Heart right ventricle (tissue), 16 donors: ENCODE results near the gene TSPAN33. TPM values are rescaled to one million over a fixed set of nuclear protein-coding genes. Genes with fewer than 3 reads are reported as not detected.

Source experiments
- ATAC-seq, 8 donors: fragments of 200-7000 bp; cut with Tn5 transposase; one replicate each; pipeline ENCODE4 v1.9.1; 2020; ENCODE audit warnings: mild to moderate bottlenecking in 8 of 8, moderate library complexity in 8 of 8, moderate number of reproducible peaks in 1 of 8
- DNase-seq, 2 donors: peaks; one replicate each; pipeline ENCODE4 v3.0.0-alpha.2; 2020
- H3K27ac ChIP-seq, 10 donors: fragments of 200-600 bp; sonication (generic) in 2 of 10; one replicate each; pipeline versions ENCODE4 v1.5.0 to v1.8.0; 2020 to 2022; ENCODE audit warnings: mild to moderate bottlenecking in 3 of 10
- H3K27me3 ChIP-seq, 7 donors: fragments of 200-600 bp; one replicate each; pipeline ENCODE4 v1.8.0; 2021 to 2022; ENCODE audit warnings: mild to moderate bottlenecking in 2 of 7
- H3K36me3 ChIP-seq, 9 donors: fragments of 200-600 bp; sonication (generic) in 1 of 9; one replicate each; pipeline versions ENCODE4 v1.5.0 to v1.8.0; 2020 to 2022; ENCODE audit warnings: mild to moderate bottlenecking in 2 of 9
- H3K4me1 ChIP-seq, 9 donors: fragments of 200-600 bp; sonication (generic) in 1 of 9; one replicate each; pipeline versions ENCODE4 v1.5.0 to v1.8.0; 2020 to 2022; ENCODE audit warnings: mild to moderate bottlenecking in 4 of 9
- H3K4me3 ChIP-seq, 10 donors: fragments of 200-600 bp; sonication (generic) in 2 of 10; one replicate each; pipeline versions ENCODE4 v1.5.0 to v1.8.0; 2020 to 2022; ENCODE audit warnings: mild to moderate bottlenecking in 7 of 10, moderate library complexity in 2 of 10
- H3K9me3 ChIP-seq, 11 donors: fragments of 200-600 bp in 10 of 11; sonication (generic) in 2 of 11; one replicate each; pipeline versions ENCODE4 v1.5.0 to v1.8.0; 2013 to 2022; ENCODE audit warnings: mild to moderate bottlenecking in 2 of 11, control low read depth in 1 of 11, moderate library complexity in 1 of 11
- WGBS, 2 donors: extraction: QIAGEN DNeasy Blood & Tissue Kit; methylation state at CpG; one replicate each; pipeline ENCODE4 v1.1.7; 2013; ENCODE audit warnings: inconsistent platforms in 1 of 2; 5-methylcytosine and 5-hydroxymethylcytosine counted together
- intact Hi-C, 10 donors: fragments of 100-400 bp; cut with DNase I; formaldehyde crosslinking; loops; one replicate each; pipeline versions ENCODE4 v1.11.1 to v1.14.2; 2022
- polyA plus RNA-seq, 2 donors: library from polyadenylated mRNA; stranded (reverse); fragments of 200-250 nt; gene quantifications; one replicate each; pipeline ENCODE4 v1.2.3, GENCODE V29; 2013
- total RNA-seq, 10 donors: library from RNA; stranded (reverse); fragmentation: NEBNext Ultra II Directional in 3 of 10; extraction: Animal tissue kit (Norgen Biotek cat#: 25700) in 3 of 10; gene quantifications; one replicate each; pipeline versions ENCODE4 v1.2.1 to v1.2.4, GENCODE V29; 2021 to 2023
- TF ChIP-seq, protein P1 (sequence below), 9 donors: fragments of 200-600 bp; sonication (generic) in 2 of 9; IDR thresholded peaks; one replicate each; pipeline versions ENCODE4 v1.5.0 to v1.8.0; 2021 to 2022; ENCODE audit warnings: antibody characterized with exemption in 9 of 9, mild to moderate bottlenecking in 5 of 9, moderate library complexity in 1 of 9
- donor health status: Arrhythmogenic right ventricular cardiomyopathy.
- donor health status: ischemic (EF 13 %, LVEDD 7.1; RV severe dilation, severe dysfunction).
- donor health status: healthy with polysubstance abuse.
- donor health status: DM: no; HTN: yes; CAD: no.
- donor health status: DM: no; HTN: no; CAD: no.
- donor health status: ischemic (EF 25% LVEDD 6.9; RV normal size, moderate dysfunction).
- donor health status: ischemic (EF 25% LVEDD 5.7; RV mildly dilated, moderate dysfunction).
- donor health status: healthy.
- donor health status: DM: yes; HTN: yes; CAD: no.
- donor health status: Ischemic cardiomyopathy.
- donor health status: ischemic (EF 35%, LVEDD 5.7; RV mildly dilated, moderate dysfunction).
- donor health status: nonischemic (EF 11% LVEDD 7.7; RV severe dilation, severe dysfunction).
- donor health status: DM: yes; HTN: yes; CAD: no.
- donor health status: PGD.
- donor health status: ischemic (EF 29% LVEDD 5.4; RV normal size, mild dysfunction).
- donor health status: nonischemic (EF 23%, LVEDD 6.1; RV moderate dilation, normal function).

Gene TSPAN33
- total and polyA plus RNA-seq, 12 donors = 2.8 to 13.1 (median 8.6) TPM

DNA sequence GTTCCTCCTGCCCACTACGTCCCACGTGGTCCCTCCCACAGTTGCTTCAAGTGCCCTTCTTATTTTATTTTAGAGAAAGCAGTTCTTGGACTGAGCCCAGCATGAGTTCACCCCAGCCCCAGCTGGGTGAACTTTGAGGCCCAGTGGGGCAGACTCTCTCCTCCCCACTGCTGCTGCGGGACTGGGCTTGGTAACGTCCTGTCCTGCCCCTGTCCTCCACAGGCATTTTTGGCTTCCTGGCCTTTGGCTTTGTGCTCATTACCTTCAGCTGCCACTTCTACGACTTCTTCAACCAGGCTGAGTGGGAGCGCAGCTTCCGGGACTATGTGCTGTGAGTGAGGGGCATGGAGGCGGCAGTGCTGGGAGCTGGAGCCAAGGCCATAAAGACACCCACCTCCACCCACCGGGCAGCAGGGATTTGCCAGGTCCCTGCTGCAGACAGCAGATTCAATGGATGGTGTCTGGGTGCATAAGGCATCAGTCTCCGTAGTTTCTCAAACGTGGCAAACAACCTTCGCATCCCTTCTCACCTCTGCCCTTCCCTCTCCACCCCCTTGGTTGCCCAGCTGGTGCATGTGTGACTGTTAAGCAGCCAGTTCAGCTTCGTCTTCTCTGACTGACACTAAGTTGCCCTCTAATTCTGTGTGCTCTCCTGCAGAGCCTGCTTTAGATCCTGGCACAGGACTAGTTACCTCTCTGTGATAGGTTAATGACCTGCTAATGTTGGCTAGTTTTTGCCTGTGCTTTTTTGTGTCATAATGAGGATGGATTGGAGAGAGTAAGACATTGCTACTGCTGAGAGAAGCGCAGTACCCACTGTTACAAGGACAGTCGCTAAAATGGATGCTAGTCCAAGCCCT, 64.8 kb downstream of the TSPAN33 start:
- H3K36me3 ChIP-seq = peaks cover 0 to 57% (median 0%) of the 10 kb centered on the region in 9 donors
- no peak overlapping the region for H3K27ac ChIP-seq
- DNase-seq (no peak), ATAC-seq (no peak)
- H3K9me3 ChIP-seq = no peaks in the 10 kb centered on the region
- intact Hi-C loops = loop anchor here in 6 of 10 donors (2.0 to 5.0 kb wide), 3 partner anchors 42 to 47 kb away; no protein-coding TSS in a partner anchor
- TF ChIP-seq, protein P1, sequence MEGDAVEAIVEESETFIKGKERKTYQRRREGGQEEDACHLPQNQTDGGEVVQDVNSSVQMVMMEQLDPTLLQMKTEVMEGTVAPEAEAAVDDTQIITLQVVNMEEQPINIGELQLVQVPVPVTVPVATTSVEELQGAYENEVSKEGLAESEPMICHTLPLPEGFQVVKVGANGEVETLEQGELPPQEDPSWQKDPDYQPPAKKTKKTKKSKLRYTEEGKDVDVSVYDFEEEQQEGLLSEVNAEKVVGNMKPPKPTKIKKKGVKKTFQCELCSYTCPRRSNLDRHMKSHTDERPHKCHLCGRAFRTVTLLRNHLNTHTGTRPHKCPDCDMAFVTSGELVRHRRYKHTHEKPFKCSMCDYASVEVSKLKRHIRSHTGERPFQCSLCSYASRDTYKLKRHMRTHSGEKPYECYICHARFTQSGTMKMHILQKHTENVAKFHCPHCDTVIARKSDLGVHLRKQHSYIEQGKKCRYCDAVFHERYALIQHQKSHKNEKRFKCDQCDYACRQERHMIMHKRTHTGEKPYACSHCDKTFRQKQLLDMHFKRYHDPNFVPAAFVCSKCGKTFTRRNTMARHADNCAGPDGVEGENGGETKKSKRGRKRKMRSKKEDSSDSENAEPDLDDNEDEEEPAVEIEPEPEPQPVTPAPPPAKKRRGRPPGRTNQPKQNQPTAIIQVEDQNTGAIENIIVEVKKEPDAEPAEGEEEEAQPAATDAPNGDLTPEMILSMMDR (IDR thresholded peaks at IDR 0.05) = no peak
- no peak overlapping the region for H3K4me3 ChIP-seq
- no peaks in the 10 kb centered on the region for H3K27me3 ChIP-seq
- peaks cover 0 to 5% (median 0%) of the 10 kb centered on the region in 9 donors for H3K4me1 ChIP-seq
- 82 to 84% methylated on average over 15 of the region's 15 CpGs for whole genome bisulfite sequencing, 2 donors

DNA sequence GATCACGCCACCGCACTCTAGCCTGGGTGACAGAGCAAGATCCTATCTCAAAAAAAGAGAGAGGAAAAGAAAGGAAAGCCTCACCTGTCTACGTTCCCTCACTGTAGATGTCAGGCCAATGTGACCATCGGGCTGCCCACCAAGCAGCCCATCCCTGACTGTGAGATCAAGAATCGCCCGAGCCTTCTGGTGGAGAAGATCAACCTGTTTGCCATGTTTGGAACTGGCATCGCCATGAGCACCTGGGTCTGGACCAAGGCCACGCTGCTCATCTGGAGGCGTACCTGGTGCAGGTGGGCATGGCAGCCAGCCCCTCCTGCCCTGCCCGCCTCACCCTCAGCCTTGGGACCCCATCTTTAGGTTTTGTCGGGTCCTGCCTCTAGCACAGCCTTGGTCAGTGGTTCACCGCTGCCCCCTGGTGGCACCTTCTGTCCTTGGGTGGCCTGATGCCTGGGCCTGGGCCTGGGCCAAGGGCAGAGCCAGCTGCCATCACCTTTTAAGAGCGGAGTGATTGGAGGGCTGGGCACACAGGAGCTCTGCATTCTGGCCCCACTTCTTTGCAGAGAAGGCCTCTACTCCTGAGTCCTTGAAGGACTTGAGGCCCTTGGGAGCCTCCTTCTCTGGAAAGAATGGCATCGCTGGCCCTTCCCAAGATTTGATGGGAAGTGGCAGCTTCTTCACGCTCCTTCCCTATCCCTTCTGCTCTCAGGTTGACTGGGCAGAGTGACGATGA, 65.9 kb downstream of the TSPAN33 start:
- intact Hi-C loops = loop anchor here in 8 of 10 donors (2.0 to 10.0 kb wide), 7 partner anchors 43 to 306 kb away; no protein-coding TSS in a partner anchor
- Histone ChIP-seq H3K9me3 (no peaks in the 10 kb centered on the region), H3K4me3 (no peak overlapping the region), H3K27ac (no peak overlapping the region), H3K27me3 (no peaks in the 10 kb centered on the region), H3K4me1 (peaks cover 0 to 5% (median 0%) of the 10 kb centered on the region in 9 donors), H3K36me3 (peaks cover 0 to 52% (median 0%) of the 10 kb centered on the region in 9 donors)
- TF ChIP-seq, protein P1 (IDR thresholded peaks at IDR 0.05) = peak; percentile 62 to 93 (median 85)
- DNase-seq (peak; percentile 78 to 87), ATAC-seq (peak; percentile 87 to 95 (median 89))
- 65 to 73% methylated on average over 16 of the region's 16 CpGs for WGBS, 2 donors

DNA sequence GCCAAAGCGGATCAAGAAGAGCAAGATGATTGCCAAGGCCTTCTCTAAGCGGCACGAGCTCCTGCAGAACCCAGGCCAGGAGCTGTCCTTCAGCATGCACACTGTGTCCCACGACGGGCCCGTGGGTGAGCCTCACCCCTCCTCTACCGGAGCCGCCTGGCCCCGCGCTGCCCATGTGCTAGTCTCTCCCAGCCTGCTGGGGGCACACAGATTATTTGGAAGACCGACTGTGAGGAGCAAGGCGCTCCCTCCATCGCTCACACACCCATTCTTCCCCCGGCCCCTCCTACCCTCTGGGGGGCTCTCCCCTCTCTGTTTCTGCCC, 66.4 kb downstream of the TSPAN33 start:
- H3K4me3 ChIP-seq = no peak overlapping the region
- peaks cover 0 to 47% (median 0%) of the 10 kb centered on the region in 9 donors for H3K36me3 ChIP-seq
- H3K27me3 ChIP-seq = no peaks in the 10 kb centered on the region
- H3K4me1 ChIP-seq = peaks cover 0 to 5% (median 0%) of the 10 kb centered on the region in 9 donors
- intact Hi-C loops = loop anchor here in 8 of 10 donors (2.0 to 10.0 kb wide), 7 partner anchors 44 to 306 kb away; no protein-coding TSS in a partner anchor
- TF ChIP-seq, protein P1 (IDR thresholded peaks at IDR 0.05) = no peak
- ATAC-seq (peak in 6 of 8 donors; percentile 5 to 61 (median 22)), DNase-seq (no peak)
- no peak overlapping the region for H3K27ac ChIP-seq
- WGBS, 2 donors = 83 to 84% methylated on average over 14 of the region's 14 CpGs
- no peaks in the 10 kb centered on the region for H3K9me3 ChIP-seq

DNA sequence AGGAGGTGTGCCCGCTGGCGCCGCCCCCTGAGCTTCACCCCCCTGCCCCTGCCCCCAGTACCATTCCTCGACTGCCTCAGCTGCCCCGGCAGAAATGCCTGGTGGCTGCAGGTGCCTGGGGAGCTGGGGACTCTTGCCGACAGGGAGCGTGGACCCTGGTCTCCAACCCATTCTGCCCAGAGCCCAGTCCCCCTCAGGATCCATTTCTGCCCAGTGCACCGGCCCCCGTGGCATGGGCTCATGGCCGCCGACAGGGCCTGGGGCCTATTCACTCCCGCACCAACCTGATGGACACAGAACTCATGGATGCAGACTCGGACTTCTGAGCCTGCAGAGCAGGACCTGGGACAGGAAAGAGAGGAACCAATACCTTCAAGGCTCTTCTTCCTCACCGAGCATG, 67.6 kb downstream of the TSPAN33 start:
- Histone ChIP-seq H3K4me1 (peaks cover 0 to 5% (median 0%) of the 10 kb centered on the region in 9 donors), H3K36me3 (peaks cover 0 to 36% (median 0%) of the 10 kb centered on the region in 9 donors), H3K9me3 (no peaks in the 10 kb centered on the region), H3K4me3 (no peak overlapping the region), H3K27me3 (no peaks in the 10 kb centered on the region), H3K27ac (no peak overlapping the region)
- TF ChIP-seq, protein P1 (IDR thresholded peaks at IDR 0.05) = no peak
- no peak for ATAC-seq
- WGBS, 2 donors = 93 to 95% methylated on average over 14 of the region's 14 CpGs
- DNase-seq = no peak
- intact Hi-C loops = loop anchor here in 8 of 10 donors (5.0 to 10.0 kb wide), 6 partner anchors 45 to 307 kb away; no protein-coding TSS in a partner anchor
